Measurements from ENCODE around the gene DMRT2.

The DMRT2 gene

DNA sequence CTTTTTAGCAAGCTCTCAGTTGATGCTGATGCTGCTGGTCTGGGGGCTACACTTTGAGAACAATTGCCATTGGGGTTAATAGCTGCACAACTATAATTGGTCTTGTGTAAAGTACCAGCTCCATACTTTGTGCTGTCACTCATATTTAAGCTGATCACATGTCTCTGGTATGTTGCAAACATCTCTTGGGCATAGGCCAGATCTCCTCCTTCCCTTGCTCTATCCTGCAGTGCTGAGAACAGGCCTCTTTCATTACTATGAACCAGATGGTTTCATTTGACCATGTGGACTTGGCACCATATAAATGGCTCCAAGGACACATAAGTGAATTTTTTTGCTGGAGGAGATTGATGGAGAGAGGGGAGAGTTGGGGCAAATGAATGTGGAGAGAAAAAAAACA, 48.4 kb downstream of the DMRT2 start:
- no peak for DNase-seq

DNA sequence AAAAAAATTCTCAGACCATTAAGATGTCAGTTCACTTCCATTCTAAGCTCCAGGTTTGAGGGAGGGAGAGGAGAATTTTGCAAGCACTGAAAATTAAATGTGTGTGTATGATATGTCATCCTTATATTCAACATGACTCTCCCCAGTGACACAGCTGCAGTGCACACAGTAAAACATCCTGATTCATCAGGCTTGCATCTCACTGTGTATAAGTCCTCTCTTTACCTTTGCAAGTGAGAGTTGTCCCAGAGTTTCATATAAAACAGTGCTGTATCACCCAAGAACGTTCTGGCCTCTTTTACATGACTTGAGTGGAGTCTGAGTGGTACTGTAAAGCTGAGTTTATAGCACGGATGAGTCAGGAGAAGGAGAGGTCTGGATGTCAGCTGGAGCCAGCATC, 50.0 kb downstream of the DMRT2 start:
- no peak for DNase-seq

DNA sequence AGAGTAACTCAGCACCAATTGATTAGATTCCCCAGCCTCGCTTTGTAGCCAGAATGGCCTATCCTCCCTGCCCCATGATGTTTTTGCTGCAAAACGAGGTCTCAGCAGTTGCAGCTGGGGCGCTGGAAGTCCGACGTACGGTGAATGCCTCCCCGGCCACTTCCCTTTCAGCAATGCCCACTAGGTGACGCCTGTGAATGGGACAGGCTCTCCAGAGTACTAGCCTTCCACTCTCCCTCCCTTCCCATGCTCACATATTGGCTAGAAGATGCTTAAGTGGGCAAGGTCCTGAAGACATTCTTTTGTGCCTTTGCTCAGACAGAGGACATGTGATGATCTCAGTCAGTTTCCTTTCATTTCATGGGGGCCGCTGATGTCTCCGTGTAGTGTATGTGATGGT, 50.8 kb downstream of the DMRT2 start:
- DNase-seq, result no peak

DNA sequence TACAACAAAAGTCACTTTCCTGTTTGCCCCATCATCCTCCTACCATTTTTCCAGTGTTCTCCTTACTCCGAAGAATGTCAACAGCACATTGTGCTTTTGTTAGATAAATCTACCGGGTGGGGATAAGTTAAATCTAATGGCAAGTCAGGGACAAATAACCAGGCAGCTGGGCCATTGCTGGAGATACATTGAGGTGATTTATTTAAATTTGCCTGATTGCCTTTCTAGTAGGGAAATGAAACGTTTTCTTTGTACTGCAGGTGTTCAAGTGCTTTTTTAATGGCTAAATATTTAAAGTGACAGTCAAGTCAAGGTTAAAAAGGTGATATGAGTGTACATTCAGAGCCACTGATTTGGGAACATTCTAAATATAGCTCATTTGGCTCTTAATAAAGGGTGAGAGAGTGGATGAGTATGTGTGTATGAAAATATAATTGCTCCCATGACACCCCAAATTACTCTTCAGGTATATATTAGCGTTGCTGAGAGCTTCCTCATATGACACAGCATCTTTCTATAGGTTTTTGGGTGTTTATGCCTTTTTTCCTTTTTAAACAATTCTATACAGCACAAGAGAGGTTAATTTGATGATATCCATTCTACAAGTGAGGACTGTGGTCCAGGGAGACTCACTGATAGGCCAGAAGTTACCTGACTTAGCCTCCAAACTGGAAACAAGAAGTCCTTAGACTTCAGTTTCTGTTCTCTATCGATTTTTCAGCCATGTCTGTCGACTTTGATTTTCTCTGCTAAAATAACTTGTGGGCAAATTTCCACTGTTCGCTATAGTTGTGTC, 51.9 kb downstream of the DMRT2 start:
- no peak for DNase-seq

DNA sequence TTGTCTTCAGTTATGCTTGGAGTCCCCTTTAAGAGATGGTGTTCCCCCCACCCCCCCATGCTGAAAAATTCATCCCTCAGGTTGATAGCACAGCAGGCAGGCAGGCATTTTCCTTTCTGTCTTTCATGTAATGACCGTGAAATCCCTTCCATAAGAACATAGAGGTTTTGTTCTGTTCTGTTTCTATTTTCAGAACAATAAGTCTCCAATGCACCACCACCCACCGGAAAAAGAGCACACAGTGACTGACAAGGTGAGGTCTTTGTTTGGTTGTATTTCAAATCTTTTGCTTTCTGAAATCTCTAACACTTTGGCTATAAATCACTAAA, 52.4 kb downstream of the DMRT2 start:
- no peak for DNase-seq

Measured in activated CD4-positive, alpha-beta T cell treated with anti-CD3 and anti-CD28 coated beads for 1 hour (primary cell).